BJ (cell line): ENCODE results near the gene JSRP1. TPM values are rescaled to one million over a fixed set of nuclear protein-coding genes. Genes with fewer than 3 reads are reported as not detected.

Experiments
- CTCF ChIA-PET: fragments of 350-600 bp; formaldehyde crosslinking; extraction: SDS; loops from one replicate; lab custom pipeline; 2021; ENCODE audit warnings: antibody characterized with exemption, inconsistent platforms; lab: Yijun Ruan, JAX
- POLR2A ChIA-PET: fragments of 300-600 bp; sonication (Branson Sonifier 250); formaldehyde crosslinking; extraction: SDS; loops from one replicate; lab custom pipeline; 2021; ENCODE audit warnings: antibody characterized with exemption; lab: Charles Lee
- DNase-seq: peaks from one replicate; pipeline ENCODE4 v3.0.0-alpha.2; 2011; ENCODE audit warnings: low read depth
- H3K27me3 ChIP-seq: 2 replicates; pipeline ENCODE4 v1.6.0; 2011; ENCODE audit warnings: low read length; ENCODE audit not compliant: control insufficient read depth, insufficient read depth
- H3K36me3 ChIP-seq: 2 replicates; pipeline ENCODE4 v1.5.1; 2011; ENCODE audit warnings: low read length; ENCODE audit not compliant: control insufficient read depth, insufficient read depth
- H3K4me3 ChIP-seq: 2 replicates; pipeline ENCODE4 v1.5.1; 2011; ENCODE audit warnings: low read depth, mild to moderate bottlenecking, control low read depth, low read length
- CTCF ChIP-seq: IDR thresholded peaks from 2 replicates; pipeline ENCODE4 v1.5.1; 2011; ENCODE audit warnings: low read depth, mild to moderate bottlenecking, control low read depth, inconsistent platforms, low read length, moderate library complexity; ENCODE audit not compliant: insufficient read depth
- polyA plus RNA-seq: library from polyadenylated mRNA; depleted of rRNA; stranded (reverse); fragments of >200 nt; gene quantifications from 2 replicates; pipeline ENCODE4 v1.2.3, GENCODE V29; 2011

The JSRP1 gene
- polyA plus RNA-seq, 1 experiment = not detected

- no peak for DNase-seq
- Histone ChIP-seq H3K36me3 (no peaks in the 10 kb centered on the region), H3K27me3 (no peaks in the 10 kb centered on the region), H3K4me3 (no peak overlapping the region)
- POLR2A ChIA-PET = no interaction called here
- CTCF ChIA-PET = interaction anchor here (0.9 to 2.3 kb wide), 3 partner anchors 17 to 104 kb away, joined by 3 to 9 read pairs (median 4); no protein-coding TSS in a partner anchor
- no peak for TF ChIP-seq CTCF
Observed at GRCh38 chr19:2259336-2259735, 3.1 kb upstream of the JSRP1 start.

- ChIA-PET POLR2A (no interaction called here), CTCF (interaction anchor here (0.6 to 1.6 kb wide), 2 partner anchors 18 to 71 kb away, joined by 3 read pairs; no protein-coding TSS in a partner anchor)
- Histone ChIP-seq H3K27me3 (peaks cover 14% of the 10 kb centered on the region), H3K36me3 (no peaks in the 10 kb centered on the region), H3K4me3 (no peak overlapping the region)
- no peak for DNase-seq
- TF ChIP-seq CTCF = no peak
Observed at GRCh38 chr19:2255112-2255845, 938 bp downstream of the JSRP1 start.

GRCh38 chr19:2254064-2254872 is 1.9 kb downstream of the JSRP1 start:
- H3K27me3 ChIP-seq = peaks cover 14% of the 10 kb centered on the region
- no peaks in the 10 kb centered on the region for H3K36me3 ChIP-seq
- no peak for DNase-seq
- peak; percentile 50 for TF ChIP-seq CTCF
- CTCF ChIA-PET = interaction anchor here (0.9 to 1.6 kb wide), 4 partner anchors 15 to 19 kb away, joined by 3 to 4 read pairs (median 3); partner anchors contain the start of gene PLEKHJ1
- POLR2A ChIA-PET = no interaction called here
- no peak overlapping the region for H3K4me3 ChIP-seq

GRCh38 chr19:2253106-2254063 is 2.8 kb downstream of the JSRP1 start:
- Histone ChIP-seq H3K36me3 (peaks cover 4% of the 10 kb centered on the region; the same call in 1 of the 2 replicates), H3K4me3 (no peak overlapping the region), H3K27me3 (peaks cover 14% of the 10 kb centered on the region)
- ChIA-PET CTCF (interaction anchor here (0.9 to 1.4 kb wide), 4 partner anchors 9 to 18 kb away, joined by 3 to 5 read pairs (median 4); partner anchors contain the start of gene PLEKHJ1), POLR2A (no interaction called here)
- TF ChIP-seq CTCF = 0 out of 2 replicates have a peak, but pooled peaks have one; percentile 14
- DNase-seq = no peak
